Tibial nerve (tissue), 4 donors: ENCODE results near the gene OXLD1. TPM values are rescaled to one million over a fixed set of nuclear protein-coding genes. Genes with fewer than 3 reads are reported as not detected.

Experiments
- DNase-seq, 2 donors: peaks; one replicate each; pipeline ENCODE4 v3.0.0-alpha.2; 2019; ENCODE audit warnings: low spot score in 2 of 2
- H3K27ac ChIP-seq, 4 donors: fragments of 200-600 bp; sonication (generic) in 3 of 4; one replicate each; pipeline ENCODE4 v1.5.1; 2017 to 2019; ENCODE audit warnings: mild to moderate bottlenecking in 1 of 4
- H3K27me3 ChIP-seq, 2 donors: fragments of 200-600 bp; sonication (generic) in 1 of 2; one replicate each; pipeline versions ENCODE4 v1.5.1 to v1.6.0; 2017 to 2019
- H3K36me3 ChIP-seq, 3 donors: fragments of 200-600 bp; sonication (generic); one replicate each; pipeline ENCODE4 v1.5.1; 2018 to 2019
- H3K4me1 ChIP-seq, 4 donors: fragments of 200-600 bp; sonication (generic) in 3 of 4; one replicate each; pipeline ENCODE4 v1.5.1; 2017 to 2019
- H3K4me3 ChIP-seq, 4 donors: fragments of 200-600 bp; sonication (generic) in 3 of 4; one replicate each; pipeline ENCODE4 v1.5.1; 2017 to 2019; ENCODE audit warnings: mild to moderate bottlenecking in 1 of 4, moderate library complexity in 1 of 4
- H3K9me3 ChIP-seq, 4 donors: fragments of 200-600 bp; sonication (generic) in 3 of 4; one replicate each; pipeline ENCODE4 v1.5.1; 2017 to 2019
- EP300 ChIP-seq, 2 donors: sonication (generic); formaldehyde crosslinking; IDR thresholded peaks; one replicate each; pipeline ENCODE4 v1.6.1; 2017; ENCODE audit warnings: antibody characterized with exemption in 2 of 2, mild to moderate bottlenecking in 1 of 2
- POLR2A ChIP-seq, 2 donors: fragments of 450-650 bp; IDR thresholded peaks; one replicate each; pipeline ENCODE4 v1.6.1; 2017; ENCODE audit warnings: antibody characterized with exemption in 2 of 2, mild to moderate bottlenecking in 2 of 2, moderate library complexity in 2 of 2
- WGBS, 2 donors: methylation state at CpG; one replicate each; pipeline ENCODE4 v1.1.5; 2018; 5-methylcytosine and 5-hydroxymethylcytosine counted together
- total RNA-seq, 4 donors: library from RNA; depleted of rRNA; stranded (reverse); fragments of >200 nt; gene quantifications; one replicate each; pipeline ENCODE4 v1.1.0, GENCODE V29; 2016
- TF ChIP-seq, protein P1 (sequence below), 5 experiments: fragments of 200-600 bp in 3 of 5; fragments of 450-650 bp in 2 of 5; sonication (generic) in 3 of 5; IDR thresholded peaks; one replicate each; pipeline ENCODE4 v1.5.1; 2016 to 2019; ENCODE audit warnings: antibody characterized with exemption in 5 of 5, mild to moderate bottlenecking in 3 of 5, moderate library complexity in 2 of 5

OXLD1 gene
- total RNA-seq, 4 donors from 2014 or later, result 31.4 to 38.1 (median 35.8) TPM

DNA sequence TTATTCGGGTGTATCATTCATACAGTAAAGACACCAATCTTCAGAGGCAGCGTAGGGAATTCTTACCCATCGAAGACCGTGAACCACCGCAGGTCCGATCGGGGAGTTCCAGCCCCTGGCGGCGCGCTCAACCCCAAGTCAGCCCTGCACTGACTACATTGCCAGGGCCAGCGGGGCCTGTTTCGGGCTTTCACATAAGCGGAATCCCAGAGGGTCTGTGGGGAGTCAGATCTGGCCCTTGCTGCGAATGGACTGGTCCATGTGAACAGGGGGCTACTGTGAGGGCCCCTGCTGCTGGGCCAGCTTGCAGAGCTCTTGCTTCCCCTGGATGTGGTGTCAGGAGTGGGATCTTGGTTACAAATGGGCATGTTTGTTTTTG is 17.7 kb downstream of the OXLD1 start:
- DNase-seq, result no peak
- Histone ChIP-seq H3K36me3 (no peaks in the 10 kb centered on the region), H3K9me3 (peaks cover 0 to 8% (median 0%) of the 10 kb centered on the region in 4 donors), H3K27ac (no peak overlapping the region), H3K4me3 (no peak overlapping the region), H3K27me3 (peaks cover 0 to 63% of the 10 kb centered on the region in 2 donors), H3K4me1 (no peaks in the 10 kb centered on the region)
- 72 to 77% methylated on average over 12 to 14 of the region's 14 CpGs for WGBS, 2 donors
- TF ChIP-seq POLR2A (IDR thresholded peaks at IDR 0.05), result no peak
- TF ChIP-seq, protein P1, sequence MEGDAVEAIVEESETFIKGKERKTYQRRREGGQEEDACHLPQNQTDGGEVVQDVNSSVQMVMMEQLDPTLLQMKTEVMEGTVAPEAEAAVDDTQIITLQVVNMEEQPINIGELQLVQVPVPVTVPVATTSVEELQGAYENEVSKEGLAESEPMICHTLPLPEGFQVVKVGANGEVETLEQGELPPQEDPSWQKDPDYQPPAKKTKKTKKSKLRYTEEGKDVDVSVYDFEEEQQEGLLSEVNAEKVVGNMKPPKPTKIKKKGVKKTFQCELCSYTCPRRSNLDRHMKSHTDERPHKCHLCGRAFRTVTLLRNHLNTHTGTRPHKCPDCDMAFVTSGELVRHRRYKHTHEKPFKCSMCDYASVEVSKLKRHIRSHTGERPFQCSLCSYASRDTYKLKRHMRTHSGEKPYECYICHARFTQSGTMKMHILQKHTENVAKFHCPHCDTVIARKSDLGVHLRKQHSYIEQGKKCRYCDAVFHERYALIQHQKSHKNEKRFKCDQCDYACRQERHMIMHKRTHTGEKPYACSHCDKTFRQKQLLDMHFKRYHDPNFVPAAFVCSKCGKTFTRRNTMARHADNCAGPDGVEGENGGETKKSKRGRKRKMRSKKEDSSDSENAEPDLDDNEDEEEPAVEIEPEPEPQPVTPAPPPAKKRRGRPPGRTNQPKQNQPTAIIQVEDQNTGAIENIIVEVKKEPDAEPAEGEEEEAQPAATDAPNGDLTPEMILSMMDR (IDR thresholded peaks at IDR 0.05), result no peak
- TF ChIP-seq EP300 (IDR thresholded peaks at IDR 0.05), result no peak

DNA sequence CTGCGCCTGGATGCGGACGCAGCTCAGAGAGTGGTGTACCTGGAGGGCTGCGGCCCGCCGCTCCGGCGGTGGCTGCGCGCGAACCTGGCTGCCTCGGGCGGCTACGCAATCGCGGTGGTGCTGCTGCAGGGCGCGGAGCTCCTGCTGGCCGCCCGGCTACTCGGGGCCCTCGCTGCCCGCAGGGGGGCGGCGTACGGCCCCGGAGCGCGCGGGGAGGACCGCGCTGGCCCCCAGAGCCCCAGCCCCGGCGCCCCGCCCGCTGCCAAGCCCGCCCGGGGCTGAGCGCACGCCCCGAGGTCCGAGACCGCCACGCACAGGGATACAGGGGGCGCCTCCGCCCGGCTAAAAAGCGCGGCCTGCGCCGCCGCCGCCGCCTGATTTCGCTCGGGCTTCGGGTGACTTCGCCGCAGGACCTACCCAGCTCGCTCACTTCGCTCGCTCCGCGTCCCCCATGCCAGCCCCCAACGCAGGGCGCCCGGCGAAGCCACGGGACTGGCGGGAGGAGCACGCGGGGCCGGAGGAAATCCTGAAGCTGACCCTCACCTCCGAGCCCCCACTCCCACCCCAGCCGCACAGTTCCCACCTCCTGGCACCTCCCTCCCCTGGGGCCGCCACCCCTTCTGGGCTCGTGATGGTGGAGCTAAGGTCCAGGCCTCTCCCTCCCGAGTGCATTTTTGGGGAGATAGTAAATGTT is 18.2 kb downstream of the OXLD1 start:
- no peak for DNase-seq
- no peaks in the 10 kb centered on the region for H3K4me1 ChIP-seq
- H3K27ac ChIP-seq, result no peak overlapping the region
- no peaks in the 10 kb centered on the region for H3K36me3 ChIP-seq
- H3K9me3 ChIP-seq, result peaks cover 0 to 8% (median 0%) of the 10 kb centered on the region in 4 donors
- TF ChIP-seq POLR2A (IDR thresholded peaks at IDR 0.05) (no peak), EP300 (IDR thresholded peaks at IDR 0.05) (no peak)
- TF ChIP-seq, protein P1 (IDR thresholded peaks at IDR 0.05), result no peak
- H3K27me3 ChIP-seq, result peaks cover 0 to 58% of the 10 kb centered on the region in 2 donors
- WGBS, 2 donors, result 4 to 11% methylated on average over 20 to 31 of the region's 78 CpGs
- no peak overlapping the region for H3K4me3 ChIP-seq

DNA sequence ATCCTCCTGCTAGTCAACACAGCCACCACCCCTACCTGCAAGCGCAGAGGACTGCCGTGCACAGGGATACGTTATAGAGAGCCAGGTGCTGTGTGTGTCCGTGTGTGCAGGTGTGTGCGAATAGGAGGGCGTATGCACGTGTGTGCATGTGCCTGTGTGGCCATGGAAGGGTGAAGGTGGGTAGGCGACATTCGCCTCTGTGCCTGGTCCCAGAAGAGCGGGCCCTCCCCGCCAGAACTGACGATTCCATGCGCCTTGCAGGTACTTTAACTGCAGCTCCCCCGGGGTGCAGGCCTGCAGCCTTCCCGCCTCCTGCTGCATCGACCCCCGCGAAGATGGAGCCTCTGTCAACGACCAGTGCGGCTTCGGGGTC is 18.8 kb downstream of the OXLD1 start:
- peaks cover 0 to 53% of the 10 kb centered on the region in 2 donors for H3K27me3 ChIP-seq

DNA sequence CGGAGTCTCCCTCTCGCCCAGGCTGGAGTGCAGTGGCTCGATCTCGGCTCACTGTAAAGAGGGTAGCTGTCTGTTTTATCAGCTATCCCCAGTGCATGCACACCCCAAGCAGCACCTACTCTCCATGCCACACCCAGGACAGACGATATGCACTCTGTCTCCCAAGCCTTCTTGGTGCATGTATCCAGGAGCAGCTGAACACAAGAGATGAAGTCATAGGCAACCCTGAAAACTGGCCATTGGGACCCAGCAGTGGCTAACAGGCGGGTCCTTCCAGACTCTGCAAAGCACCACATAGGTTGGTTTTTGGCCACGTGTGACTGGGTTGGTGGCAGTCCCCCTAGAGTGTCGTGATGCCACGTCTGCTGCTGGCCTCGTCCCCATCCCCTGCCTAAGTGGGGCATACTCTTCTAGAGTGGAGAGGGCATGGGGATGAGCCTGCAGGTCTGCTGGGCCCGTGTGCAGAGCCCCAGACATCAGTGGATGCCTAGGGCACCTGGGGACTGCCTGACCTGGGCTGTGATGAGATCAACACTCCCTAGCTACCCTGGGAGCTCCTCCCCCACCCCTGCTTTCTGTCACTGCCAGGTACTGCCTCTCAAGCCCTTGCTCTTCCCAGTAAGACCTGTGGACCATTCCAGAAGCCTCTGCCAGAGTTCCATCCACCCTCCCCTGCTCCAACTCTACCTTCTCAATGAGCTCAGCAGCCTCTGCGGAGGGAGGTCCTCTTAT is 19.4 kb downstream of the OXLD1 start:
- Histone ChIP-seq H3K36me3 (peaks cover 0 to 4% (median 0%) of the 10 kb centered on the region in 3 donors), H3K27ac (no peak overlapping the region), H3K4me3 (no peak overlapping the region), H3K27me3 (peaks cover 0 to 52% of the 10 kb centered on the region in 2 donors), H3K9me3 (peaks cover 0 to 8% (median 0%) of the 10 kb centered on the region in 4 donors), H3K4me1 (no peaks in the 10 kb centered on the region)
- 60 to 64% methylated on average over 11 to 12 of the region's 12 CpGs for WGBS, 2 donors
- TF ChIP-seq EP300 (IDR thresholded peaks at IDR 0.05) (no peak), POLR2A (IDR thresholded peaks at IDR 0.05) (no peak)
- TF ChIP-seq, protein P1 (IDR thresholded peaks at IDR 0.05), result no peak
- DNase-seq, result no peak

More for the DNA sequence above, 18.8 kb downstream of the OXLD1 start:
- WGBS, 2 donors, result 35 to 49% methylated on average over 13 to 21 of the region's 21 CpGs
- Histone ChIP-seq H3K27ac (no peak overlapping the region), H3K9me3 (peaks cover 0 to 8% (median 0%) of the 10 kb centered on the region in 4 donors), H3K4me3 (no peak overlapping the region), H3K36me3 (no peaks in the 10 kb centered on the region), H3K4me1 (no peaks in the 10 kb centered on the region)
- no peak for DNase-seq
- TF ChIP-seq POLR2A (IDR thresholded peaks at IDR 0.05) (no peak), EP300 (IDR thresholded peaks at IDR 0.05) (no peak)

DNA sequence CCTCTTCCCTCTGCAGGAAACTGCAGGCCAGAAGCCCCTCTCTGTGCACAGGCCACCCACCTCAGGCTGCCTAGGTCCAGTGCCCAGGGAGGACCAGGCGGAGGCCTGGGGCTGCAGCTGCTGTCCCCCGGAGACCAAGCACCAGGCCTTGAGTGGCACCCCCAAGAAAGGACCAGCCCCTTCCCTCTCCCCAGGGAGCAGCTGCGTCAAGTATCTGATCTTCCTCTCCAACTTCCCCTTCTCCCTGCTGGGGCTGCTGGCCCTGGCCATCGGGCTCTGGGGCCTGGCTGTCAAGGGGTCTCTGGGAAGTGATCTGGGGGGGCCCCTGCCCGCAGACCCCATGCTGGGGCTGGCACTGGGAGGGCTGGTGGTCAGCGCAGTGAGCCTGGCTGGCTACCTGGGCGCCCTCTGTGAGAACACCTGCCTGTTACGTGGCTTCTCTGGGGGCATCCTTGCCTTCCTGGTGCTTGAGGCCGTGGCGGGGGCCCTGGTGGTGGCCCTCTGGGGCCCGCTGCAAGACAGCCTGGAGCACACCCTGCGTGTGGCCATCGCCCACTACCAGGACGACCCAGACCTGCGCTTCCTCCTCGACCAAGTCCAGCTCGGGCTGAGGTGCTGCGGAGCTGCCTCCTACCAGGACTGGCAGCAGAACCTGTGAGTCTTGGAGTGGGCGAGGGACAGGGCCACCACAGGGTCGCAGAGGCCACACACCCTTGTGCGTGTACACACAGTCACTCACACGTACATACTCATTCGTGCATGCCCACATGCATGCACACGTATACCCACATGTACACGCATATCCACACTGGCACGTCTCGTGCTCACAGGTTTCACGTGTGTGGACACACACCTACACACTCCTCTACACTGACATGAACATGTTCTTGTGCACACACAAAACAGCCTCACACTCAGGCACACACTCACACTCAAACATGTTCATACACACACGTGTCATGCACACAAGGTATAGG is 21.1 kb downstream of the OXLD1 start:
- Histone ChIP-seq H3K27me3 (peaks cover 0 to 34% of the 10 kb centered on the region in 2 donors), H3K4me1 (no peaks in the 10 kb centered on the region), H3K9me3 (peaks cover 0 to 8% (median 0%) of the 10 kb centered on the region in 4 donors), H3K4me3 (no peak overlapping the region), H3K36me3 (peaks cover 0 to 13% (median 0%) of the 10 kb centered on the region in 3 donors), H3K27ac (no peak overlapping the region)
- WGBS, 2 donors, result 78 to 84% methylated on average over 18 to 26 of the region's 29 CpGs
- no peak for TF ChIP-seq EP300 (IDR thresholded peaks at IDR 0.05)
- TF ChIP-seq POLR2A (IDR thresholded peaks at IDR 0.05), result no peak
- TF ChIP-seq, protein P1 (IDR thresholded peaks at IDR 0.05), result no peak
- DNase-seq, result no peak
